Mesothelial cell of epicardium (in vitro differentiated cells): ENCODE results near the gene ETV3. TPM values are rescaled to one million over a fixed set of nuclear protein-coding genes. Genes with fewer than 3 reads are reported as not detected.

Source experiments
- DNase-seq, 2 experiments: peaks; one replicate each; pipeline ENCODE4 v3.0.0; 2021; ENCODE audit warnings: low spot score in 2 of 2; ENCODE audit not compliant: unreplicated experiment in 2 of 2
- H3K27ac Mint-ChIP-seq: 2 replicates; pipeline ENCODE4 v1.8.0; 2021; ENCODE audit warnings: mixed read lengths
- H3K27me3 Mint-ChIP-seq: 2 replicates; pipeline ENCODE4 v1.8.0; 2021; ENCODE audit warnings: low read depth, mixed read lengths
- H3K36me3 Mint-ChIP-seq: 2 replicates; pipeline ENCODE4 v1.8.0; 2021; ENCODE audit warnings: mixed read lengths
- H3K4me1 Mint-ChIP-seq: 2 replicates; pipeline ENCODE4 v1.8.0; 2021; ENCODE audit warnings: mixed read lengths
- H3K4me3 Mint-ChIP-seq: 2 replicates; pipeline ENCODE4 v1.8.0; 2021; ENCODE audit warnings: mild to moderate bottlenecking, moderate library complexity, mixed read lengths
- H3K9me3 Mint-ChIP-seq: 2 replicates; pipeline ENCODE4 v1.8.0; 2021; ENCODE audit warnings: mixed read lengths
- total RNA-seq: library from RNA; stranded (reverse); gene quantifications from 3 replicates; pipeline ENCODE4 v1.2.1, GENCODE V29; 2021
- TF ChIP-seq, protein P1 (sequence below): fragments of 200-600 bp; sonication (generic); IDR thresholded peaks from one replicate; pipeline ENCODE4 v1.5.0; 2021; ENCODE audit warnings: antibody characterized with exemption; ENCODE audit not compliant: unreplicated experiment

The ETV3 gene
- total RNA-seq, 1 donor from 2014 or later = 57.8 TPM

DNA sequence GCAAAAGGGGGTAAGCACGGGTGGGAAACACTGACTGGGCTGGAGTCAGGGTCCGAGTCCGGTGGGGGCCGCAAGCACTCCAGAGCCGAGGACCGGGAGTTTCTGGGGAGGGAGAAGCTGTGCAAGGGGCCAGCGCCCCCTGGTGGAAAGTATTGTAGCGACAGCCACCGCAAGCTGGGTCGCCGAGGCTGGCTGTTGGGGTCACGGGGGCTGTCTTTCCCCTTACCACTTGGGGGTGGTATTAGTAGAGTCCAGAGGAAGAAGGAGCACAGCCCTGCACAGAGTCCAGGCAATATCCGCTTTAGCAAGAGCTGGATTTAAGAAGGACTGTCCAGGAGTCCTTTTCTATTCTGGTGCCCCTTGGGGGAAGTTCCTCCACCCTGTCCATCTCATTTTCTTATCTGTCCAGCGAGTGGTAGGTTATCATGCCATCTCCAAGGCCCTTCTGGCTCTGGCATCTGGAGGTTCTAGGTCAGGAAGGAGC is 17.9 kb upstream of the ETV3 start:
- H3K9me3 Mint-ChIP-seq = no peaks in the 10 kb centered on the region
- TF ChIP-seq, protein P1, sequence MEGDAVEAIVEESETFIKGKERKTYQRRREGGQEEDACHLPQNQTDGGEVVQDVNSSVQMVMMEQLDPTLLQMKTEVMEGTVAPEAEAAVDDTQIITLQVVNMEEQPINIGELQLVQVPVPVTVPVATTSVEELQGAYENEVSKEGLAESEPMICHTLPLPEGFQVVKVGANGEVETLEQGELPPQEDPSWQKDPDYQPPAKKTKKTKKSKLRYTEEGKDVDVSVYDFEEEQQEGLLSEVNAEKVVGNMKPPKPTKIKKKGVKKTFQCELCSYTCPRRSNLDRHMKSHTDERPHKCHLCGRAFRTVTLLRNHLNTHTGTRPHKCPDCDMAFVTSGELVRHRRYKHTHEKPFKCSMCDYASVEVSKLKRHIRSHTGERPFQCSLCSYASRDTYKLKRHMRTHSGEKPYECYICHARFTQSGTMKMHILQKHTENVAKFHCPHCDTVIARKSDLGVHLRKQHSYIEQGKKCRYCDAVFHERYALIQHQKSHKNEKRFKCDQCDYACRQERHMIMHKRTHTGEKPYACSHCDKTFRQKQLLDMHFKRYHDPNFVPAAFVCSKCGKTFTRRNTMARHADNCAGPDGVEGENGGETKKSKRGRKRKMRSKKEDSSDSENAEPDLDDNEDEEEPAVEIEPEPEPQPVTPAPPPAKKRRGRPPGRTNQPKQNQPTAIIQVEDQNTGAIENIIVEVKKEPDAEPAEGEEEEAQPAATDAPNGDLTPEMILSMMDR = peak; percentile 99
- no peaks in the 10 kb centered on the region for H3K27me3 Mint-ChIP-seq
- peak; percentile 72 to 87 for DNase-seq
- peaks cover 65% of the 10 kb centered on the region for H3K4me1 Mint-ChIP-seq
- H3K27ac Mint-ChIP-seq = peak overlapping the region; percentile 87
- H3K36me3 Mint-ChIP-seq = no peaks in the 10 kb centered on the region
- H3K4me3 Mint-ChIP-seq = peak overlapping the region; percentile 53

DNA sequence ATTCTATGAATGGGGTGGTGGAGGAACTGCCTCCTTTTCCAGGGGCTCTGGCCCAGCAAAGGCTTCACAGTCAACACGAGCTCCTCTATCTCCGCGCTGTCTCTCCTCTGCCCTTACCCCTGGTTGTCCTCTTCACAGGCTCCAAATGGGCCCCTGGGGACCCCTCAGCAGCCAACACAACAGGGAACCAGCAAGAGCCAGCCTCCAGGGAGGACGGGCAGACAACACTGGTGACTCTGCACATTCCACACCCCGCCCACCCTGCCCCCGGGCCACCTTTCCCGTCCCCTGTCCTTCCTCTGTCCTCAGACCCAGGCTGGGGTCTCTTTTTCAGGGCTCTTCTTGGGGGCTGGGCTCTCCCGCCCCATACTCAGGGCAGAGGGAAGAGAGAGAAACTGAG is 17.5 kb upstream of the ETV3 start:
- Mint-ChIP-seq H3K4me3 (peak overlapping the region; percentile 53), H3K27me3 (no peaks in the 10 kb centered on the region), H3K27ac (peak overlapping the region; percentile 87), H3K4me1 (peaks cover 70% of the 10 kb centered on the region), H3K36me3 (no peaks in the 10 kb centered on the region), H3K9me3 (no peaks in the 10 kb centered on the region)
- no peak for DNase-seq
- TF ChIP-seq, protein P1 = no peak

DNA sequence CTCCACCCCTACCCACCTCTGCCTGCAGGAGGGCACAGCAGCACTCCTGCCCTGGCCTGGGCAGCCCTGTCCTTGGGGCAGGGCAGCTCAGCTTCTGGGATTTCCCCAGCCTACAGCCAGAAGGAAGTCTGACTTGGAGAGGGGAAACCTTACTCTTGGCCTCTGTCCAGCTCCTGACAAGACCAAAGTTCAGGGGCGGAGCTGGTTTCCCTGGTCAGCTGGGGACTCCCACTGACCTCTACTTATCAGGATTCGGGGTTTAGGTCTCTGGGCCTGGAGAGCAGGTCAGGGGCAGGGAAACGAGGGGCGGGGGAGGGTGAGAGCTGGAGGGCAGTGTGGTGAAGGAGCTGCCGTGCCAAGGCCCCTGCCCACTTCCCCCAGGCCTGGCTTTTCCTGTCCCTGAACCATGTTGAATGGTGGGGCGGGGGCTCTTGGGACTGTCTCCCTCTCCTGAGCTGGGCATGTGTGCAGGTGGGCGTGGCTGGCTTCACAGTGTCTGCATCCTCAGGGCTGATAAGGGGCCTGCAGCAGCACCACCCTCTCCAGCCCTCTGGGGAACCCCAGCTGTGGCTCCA is 16.8 kb upstream of the ETV3 start:
- TF ChIP-seq, protein P1 = no peak
- DNase-seq = no peak
- H3K4me3 Mint-ChIP-seq = no peak overlapping the region
- no peaks in the 10 kb centered on the region for H3K27me3 Mint-ChIP-seq
- H3K4me1 Mint-ChIP-seq = peaks cover 75% of the 10 kb centered on the region
- no peaks in the 10 kb centered on the region for H3K36me3 Mint-ChIP-seq
- no peaks in the 10 kb centered on the region for H3K9me3 Mint-ChIP-seq
- H3K27ac Mint-ChIP-seq = peak overlapping the region; percentile 87

DNA sequence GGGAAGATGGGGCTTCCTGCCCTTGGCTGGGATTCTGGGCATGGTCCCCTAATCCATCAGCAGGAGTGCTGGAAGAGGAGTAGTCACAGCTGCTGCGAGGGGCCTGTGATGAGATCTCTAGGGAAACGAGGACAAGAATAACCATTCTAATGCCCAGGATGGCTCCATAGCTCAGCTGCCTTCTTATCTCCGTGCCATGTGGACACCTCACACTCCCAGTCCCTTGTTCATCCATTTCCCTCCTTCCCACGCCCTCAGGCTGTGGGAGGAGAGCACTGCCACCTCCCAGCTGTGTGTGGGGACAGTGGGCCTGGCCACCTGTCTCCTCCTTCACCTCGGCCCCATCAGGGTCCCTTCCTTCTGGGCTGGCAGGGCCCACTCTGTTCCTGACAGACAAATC is 16.1 kb upstream of the ETV3 start:
- no peak for DNase-seq
- no peaks in the 10 kb centered on the region for H3K9me3 Mint-ChIP-seq
- TF ChIP-seq, protein P1 = no peak
- no peak overlapping the region for H3K4me3 Mint-ChIP-seq
- H3K4me1 Mint-ChIP-seq = peaks cover 77% of the 10 kb centered on the region
- peak overlapping the region; percentile 41 for H3K27ac Mint-ChIP-seq
- H3K27me3 Mint-ChIP-seq = no peaks in the 10 kb centered on the region
- H3K36me3 Mint-ChIP-seq = no peaks in the 10 kb centered on the region

DNA sequence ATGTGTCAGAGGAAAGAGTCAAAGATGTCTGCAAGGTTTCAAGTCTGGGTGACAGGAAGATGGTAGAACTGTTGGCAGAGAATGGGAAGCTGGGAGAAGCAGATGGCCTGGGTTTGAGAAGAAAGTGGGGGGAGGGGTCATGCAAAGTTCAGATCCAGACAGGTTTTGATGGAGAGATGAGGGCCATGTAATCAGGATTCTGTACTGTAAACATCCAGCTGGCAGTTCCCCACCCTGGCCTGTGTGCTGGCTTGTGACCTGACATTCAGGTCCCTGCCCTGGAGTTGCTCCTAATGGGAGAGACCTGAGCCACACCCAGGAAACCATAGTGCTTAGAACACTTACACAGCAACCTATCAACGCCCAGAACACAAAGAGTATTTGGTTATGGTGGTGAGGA is 15.6 kb upstream of the ETV3 start:
- TF ChIP-seq, protein P1 = no peak
- peak overlapping the region; percentile 23 for H3K27ac Mint-ChIP-seq
- H3K9me3 Mint-ChIP-seq = no peaks in the 10 kb centered on the region
- no peaks in the 10 kb centered on the region for H3K36me3 Mint-ChIP-seq
- H3K4me1 Mint-ChIP-seq = peaks cover 80% of the 10 kb centered on the region
- H3K27me3 Mint-ChIP-seq = no peaks in the 10 kb centered on the region
- no peak overlapping the region for H3K4me3 Mint-ChIP-seq
- no peak for DNase-seq
